ENCODE data around the gene SNRNP200.
"Not testable (repeated sequence)": the region's sequence is repeated elsewhere in the genome, so short reads cannot be mapped to it uniquely, and the experiment has no call there.

Gene SNRNP200

GRCh38 chr2:96273763-96274162 is 31.6 kb downstream of the SNRNP200 start:
- no peak for DNase-seq

- no peak for DNase-seq
Observed at GRCh38 chr2:96271995-96272394, 33.4 kb downstream of the SNRNP200 start.

- DNase-seq, result no peak
Observed at GRCh38 chr2:96267159-96267971, 38.0 kb downstream of the SNRNP200 start.

- DNase-seq, result peak; percentile 96
Observed at GRCh38 chr2:96265840-96266679, 39.3 kb downstream of the SNRNP200 start, which contains the start of the genes CIAO1 and TMEM127. Gene CIAO1, plus strand, starts transcription at chr2:96266225. Its CDS starts 126 bp downstream, at chr2:96266351. Gene TMEM127, minus strand, starts transcription at chr2:96265997. Its CDS starts 616 bp downstream, at chr2:96265381.

- DNase-seq, result no peak
Observed at GRCh38 chr2:96265349-96265839, 40.0 kb downstream of the SNRNP200 start.

- peak; percentile 8 for DNase-seq
Observed at GRCh38 chr2:96264656-96265348, 40.5 kb downstream of the SNRNP200 start.

GRCh38 chr2:96264086-96264485 is 41.3 kb downstream of the SNRNP200 start:
- DNase-seq, result no peak

- no peak for DNase-seq
Observed at GRCh38 chr2:96262306-96262705, 43.0 kb downstream of the SNRNP200 start.

GRCh38 chr2:96261328-96262003 is 43.9 kb downstream of the SNRNP200 start:
- no peak for DNase-seq

GRCh38 chr2:96260387-96261260 is 44.7 kb downstream of the SNRNP200 start:
- peak; percentile 5 for DNase-seq

GRCh38 chr2:96259497-96259921 is 45.8 kb downstream of the SNRNP200 start:
- no peak for DNase-seq

GRCh38 chr2:96258166-96259022 is 47.0 kb downstream of the SNRNP200 start:
- DNase-seq, result no peak

GRCh38 chr2:96257744-96258143 is 47.6 kb downstream of the SNRNP200 start:
- DNase-seq, result not testable (repeated sequence)

GRCh38 chr2:96256611-96257113 is 48.7 kb downstream of the SNRNP200 start:
- no peak for DNase-seq

GRCh38 chr2:96254571-96254970 is 50.8 kb downstream of the SNRNP200 start:
- DNase-seq, result no peak

- DNase-seq, result no peak
Observed at GRCh38 chr2:96253006-96253405, 52.3 kb downstream of the SNRNP200 start.

- DNase-seq, result no peak
Observed at GRCh38 chr2:96252526-96252925, 52.8 kb downstream of the SNRNP200 start.

GRCh38 chr2:96251721-96252292 is 53.5 kb downstream of the SNRNP200 start:
- no peak for DNase-seq

- no peak for DNase-seq
Observed at GRCh38 chr2:96250188-96250587, 55.2 kb downstream of the SNRNP200 start.

- DNase-seq, result no peak
Observed at GRCh38 chr2:96249654-96250053, 55.7 kb downstream of the SNRNP200 start.
